Adrenal gland (tissue), 12 donors: ENCODE results near the gene ARHGAP35. TPM values are rescaled to one million over a fixed set of nuclear protein-coding genes. Genes with fewer than 3 reads are reported as not detected.

Experiments used
- DNase-seq, 7 donors: peaks; one replicate each; pipeline ENCODE4 v3.0.0-alpha.2; 2019 to 2020
- H3K27ac ChIP-seq, 5 donors: fragments of 200-600 bp; sonication (generic) in 4 of 5; 1 replicate in 3 of 5; 2 replicates in 2 of 5; pipeline versions ENCODE4 v1.5.1 to v1.8.0; 2016 to 2020; ENCODE audit warnings: mild to moderate bottlenecking in 1 of 5
- H3K27me3 ChIP-seq: fragments of 200-600 bp; 2 replicates; pipeline ENCODE4 v1.8.0; 2021
- H3K36me3 ChIP-seq, 2 donors: fragments of 200-600 bp; replicated peaks in 1 of 2; 1 replicate in 1 of 2; 2 replicates in 1 of 2; pipeline versions ENCODE4 v1.5.1 to v1.8.0; 2018 to 2022
- H3K4me1 ChIP-seq, 2 donors: fragments of 200-600 bp; replicated peaks in 1 of 2; 1 replicate in 1 of 2; 2 replicates in 1 of 2; pipeline versions ENCODE4 v1.5.1 to v1.8.0; 2018 to 2021
- H3K4me3 ChIP-seq, 4 donors: fragments of 200-600 bp; sonication (generic) in 3 of 4; one replicate each; pipeline ENCODE4 v1.5.1; 2016 to 2018
- H3K9me3 ChIP-seq, 3 donors: fragments of 200-600 bp; sonication (generic) in 1 of 3; replicated peaks in 1 of 3; 1 replicate in 2 of 3; 2 replicates in 1 of 3; pipeline versions ENCODE4 v1.5.1 to v1.8.0; 2016 to 2021
- CTCF ChIP-seq, 6 experiments: fragments of 450-650 bp in 4 of 6; fragments of 200-600 bp in 2 of 6; sonication (generic) in 1 of 6; IDR thresholded peaks; 1 replicate in 5 of 6; 2 replicates in 1 of 6; pipeline versions ENCODE4 v1.5.1 to v1.8.0; 2016 to 2021; ENCODE audit warnings: antibody characterized with exemption in 6 of 6, mild to moderate bottlenecking in 2 of 6, moderate library complexity in 1 of 6
- POLR2A ChIP-seq, 2 donors: fragments of 450-650 bp; IDR thresholded peaks; one replicate each; pipeline ENCODE4 v1.6.1; 2017; ENCODE audit warnings: antibody characterized with exemption in 2 of 2, mild to moderate bottlenecking in 2 of 2, moderate library complexity in 1 of 2
- WGBS, 4 donors: extraction: QIAGEN DNeasy Blood & Tissue Kit in 2 of 4; methylation state at CpG; one replicate each; pipeline versions ENCODE4 v1.1.5 to v1.1.7; 2013 to 2017; 5-methylcytosine and 5-hydroxymethylcytosine counted together
- intact Hi-C, 2 donors: fragments of 100-400 bp; cut with DNase I; formaldehyde crosslinking; loops; one replicate each; pipeline versions ENCODE4 v1.14.1 to v1.15.0; 2022 to 2023
- polyA plus RNA-seq, 3 donors: library from polyadenylated mRNA; stranded (reverse); fragments of 200-250 nt in 2 of 3; fragments of 350-450 nt in 1 of 3; fragmentation: Illumina TruSeq in 1 of 3; extraction: RNeasy Lipid Tissue Mini Kit (QIAGEN cat#74804) in 1 of 3; gene quantifications; one replicate each; pipeline ENCODE4 v1.2.3, GENCODE V29; 2013 to 2014
- total RNA-seq, 9 donors: library from RNA; depleted of rRNA in 4 of 9; stranded (reverse); fragments of >200 nt in 4 of 9; fragments of 120-200 nt in 1 of 9; fragmentation: NEBNext Ultra II Directional in 1 of 9; extraction: Animal tissue kit (Norgen Biotek cat#: 25700) in 1 of 9; gene quantifications; one replicate each; pipeline versions ENCODE4 v1.1.0 to v1.2.4, GENCODE V29; 2013 to 2023
- donor health status: healthy with polysubstance abuse.
- donor health status: Bipolar disorder and iron deficiency.
- donor health status: DM: yes; HTN: yes; CAD: no.
- donor health status: DM: no; HTN: no; CAD: no.
- donor health status: DM: no; HTN: no; CAD: no.
- donor health status: DM: yes; HTN: yes; CAD: no.

ARHGAP35 gene
- total and polyA plus RNA-seq, 12 donors, result 7.0 to 48.3 (median 38.9) TPM

GRCh38 chr19:46839752-46840497, 20.9 kb upstream of the ARHGAP35 start:
- DNase-seq, result peak in 1 of 7 donors; percentile 59
- no peaks in the 10 kb centered on the region for H3K27me3 ChIP-seq
- H3K4me3 ChIP-seq, result no peak overlapping the region
- no peaks in the 10 kb centered on the region for H3K9me3 ChIP-seq
- H3K36me3 ChIP-seq, result peaks cover 0 to 53% of the 10 kb centered on the region in 2 donors
- H3K27ac ChIP-seq, result no peak overlapping the region
- intact Hi-C loops, result loop anchor here (5.0 kb wide), 1 partner anchor 83 kb away; no protein-coding TSS in a partner anchor
- no peak for TF ChIP-seq POLR2A (IDR thresholded peaks at IDR 0.05)
- no peak for TF ChIP-seq CTCF (IDR thresholded peaks at IDR 0.05)
- WGBS, 4 donors, result 81 to 86% (median 82%) methylated on average over 9 to 12 of the region's 12 CpGs
- H3K4me1 ChIP-seq, result peaks cover 0 to 17% of the 10 kb centered on the region in 2 donors

- peaks cover 0 to 17% of the 10 kb centered on the region in 2 donors for H3K4me1 ChIP-seq
- H3K27me3 ChIP-seq, result no peaks in the 10 kb centered on the region
- H3K4me3 ChIP-seq, result no peak overlapping the region
- no peaks in the 10 kb centered on the region for H3K9me3 ChIP-seq
- DNase-seq, result peak in 5 of 7 donors; percentile 49 to 73 (median 55)
- WGBS, 4 donors, result 19 to 22% (median 20%) methylated on average over 13 of the region's 13 CpGs
- intact Hi-C loops, result loop anchor here in 1 of 2 donors (5.0 kb wide), 1 partner anchor 83 kb away; no protein-coding TSS in a partner anchor
- peak; percentile 65 to 92 (median 80) for TF ChIP-seq CTCF (IDR thresholded peaks at IDR 0.05)
- no peak for TF ChIP-seq POLR2A (IDR thresholded peaks at IDR 0.05)
- peak overlapping the region in 1 of 5 donors; percentile 60 for H3K27ac ChIP-seq
- H3K36me3 ChIP-seq, result peaks cover 0 to 57% of the 10 kb centered on the region in 2 donors
Measured at GRCh38 chr19:46840498-46840942, 20.3 kb upstream of the ARHGAP35 start.

- peaks cover 0 to 60% of the 10 kb centered on the region in 2 donors for H3K36me3 ChIP-seq
- intact Hi-C loops, result loop anchor here in 1 of 2 donors (5.0 kb wide), 1 partner anchor 84 kb away; no protein-coding TSS in a partner anchor
- no peaks in the 10 kb centered on the region for H3K27me3 ChIP-seq
- H3K9me3 ChIP-seq, result no peaks in the 10 kb centered on the region
- peak overlapping the region in 3 of 5 donors; percentile 43 to 60 (median 50) for H3K27ac ChIP-seq
- no peak for TF ChIP-seq POLR2A (IDR thresholded peaks at IDR 0.05)
- TF ChIP-seq CTCF (IDR thresholded peaks at IDR 0.05), result no peak
- peaks cover 0 to 17% of the 10 kb centered on the region in 2 donors for H3K4me1 ChIP-seq
- peak; percentile 67 to 92 (median 86) for DNase-seq
- H3K4me3 ChIP-seq, result no peak overlapping the region
- 39 to 64% (median 53%) methylated on average over 12 of the region's 12 CpGs for WGBS, 4 donors
Measured at GRCh38 chr19:46841458-46842083, 19.2 kb upstream of the ARHGAP35 start.

GRCh38 chr19:46842791-46843190, 18.0 kb upstream of the ARHGAP35 start:
- Histone ChIP-seq H3K36me3 (peaks cover 0 to 58% of the 10 kb centered on the region in 2 donors), H3K27ac (no peak overlapping the region), H3K4me1 (peaks cover 0 to 17% of the 10 kb centered on the region in 2 donors), H3K27me3 (no peaks in the 10 kb centered on the region), H3K4me3 (no peak overlapping the region), H3K9me3 (no peaks in the 10 kb centered on the region)
- TF ChIP-seq POLR2A (IDR thresholded peaks at IDR 0.05) (no peak), CTCF (IDR thresholded peaks at IDR 0.05) (no peak)
- 79 to 87% (median 84%) methylated on average over 11 of the region's 11 CpGs for WGBS, 4 donors
- intact Hi-C loops, result loop anchor here in 1 of 2 donors (5.0 kb wide), 1 partner anchor 85 kb away; no protein-coding TSS in a partner anchor
- DNase-seq, result no peak
